NCI-H345 treated with DMSO at 0.1 percent for 48 hours (cell line): ENCODE results near the gene KLK14.

Experiments
- DNase-seq: peaks from one replicate; lab custom pipeline; 2025; ENCODE audit not compliant: unreplicated experiment; lab: John Stamatoyannopoulos, UW

Gene KLK14

GRCh38 chr19:51055866-51056265 is 26.8 kb downstream of the KLK14 start:
- no peak for DNase-seq

DNA sequence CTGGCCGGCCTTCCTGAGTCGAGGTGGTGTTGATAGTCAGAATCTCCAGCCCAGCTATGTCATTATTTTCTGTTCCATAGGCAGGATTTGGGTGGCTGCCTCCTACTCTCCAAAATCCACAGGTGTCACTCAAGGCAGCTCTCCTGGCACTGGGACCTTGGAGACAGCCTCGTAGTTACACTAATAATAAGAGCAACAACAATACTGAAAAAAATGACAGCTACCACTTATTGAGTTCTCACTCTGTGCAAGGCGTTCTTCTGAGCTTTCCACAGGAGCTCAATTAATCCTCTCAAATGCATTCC is 35.7 kb downstream of the KLK14 start:
- no peak for DNase-seq

- no peak for DNase-seq
These were observed 38.4 kb downstream of the KLK14 start for GRCh38 chr19:51044327-51044726.

- DNase-seq: no peak
These were observed 39.2 kb downstream of the KLK14 start for GRCh38 chr19:51043497-51043896.

DNA sequence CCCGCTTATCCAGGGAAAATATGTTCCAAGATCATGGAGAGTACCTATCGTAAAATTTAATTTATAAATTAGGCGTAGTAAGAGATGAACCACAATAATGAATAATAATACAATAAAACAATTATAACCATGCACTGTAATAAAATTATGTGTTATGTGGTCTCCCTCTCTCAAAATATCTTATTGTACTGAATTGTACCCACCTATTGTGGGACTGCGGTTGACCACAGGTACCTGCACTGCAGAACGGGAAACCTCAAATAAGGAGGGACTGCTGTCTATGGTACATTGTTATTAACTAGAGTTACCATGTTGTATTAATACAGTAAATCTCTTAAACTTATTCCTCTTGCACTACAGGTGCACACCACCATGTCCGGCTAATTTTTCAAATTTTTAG is 42.5 kb downstream of the KLK14 start:
- DNase-seq: no peak

- DNase-seq: no peak
These were observed 46.2 kb downstream of the KLK14 start for GRCh38 chr19:51036519-51036918.

DNA sequence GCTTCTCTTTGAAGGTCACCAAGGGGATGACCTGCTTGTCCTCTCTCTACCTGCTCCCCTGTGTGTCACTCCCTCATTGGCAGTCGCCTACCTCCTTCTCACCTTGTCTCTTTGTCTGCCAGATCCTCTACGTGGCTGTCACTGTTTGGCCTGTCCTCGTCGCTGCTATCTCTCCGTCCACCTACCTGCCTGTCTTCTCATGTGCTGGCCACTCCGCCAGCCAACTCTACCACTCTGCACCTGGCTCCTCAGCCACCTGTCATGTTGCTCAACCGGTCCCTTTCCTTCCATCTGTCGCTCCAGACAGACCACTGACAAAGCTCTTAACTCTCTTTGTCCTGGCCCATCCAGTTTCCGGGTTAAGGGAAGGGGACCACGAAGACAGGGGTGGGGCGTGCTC is 48.0 kb downstream of the KLK14 start, which contains the start of gene KLK12:
KLK12 (minus strand) TSS at position 299 of the 400 bp plus-strand sequence. CDS start 381 bp downstream, outside the sequence.
- DNase-seq: no peak

DNA sequence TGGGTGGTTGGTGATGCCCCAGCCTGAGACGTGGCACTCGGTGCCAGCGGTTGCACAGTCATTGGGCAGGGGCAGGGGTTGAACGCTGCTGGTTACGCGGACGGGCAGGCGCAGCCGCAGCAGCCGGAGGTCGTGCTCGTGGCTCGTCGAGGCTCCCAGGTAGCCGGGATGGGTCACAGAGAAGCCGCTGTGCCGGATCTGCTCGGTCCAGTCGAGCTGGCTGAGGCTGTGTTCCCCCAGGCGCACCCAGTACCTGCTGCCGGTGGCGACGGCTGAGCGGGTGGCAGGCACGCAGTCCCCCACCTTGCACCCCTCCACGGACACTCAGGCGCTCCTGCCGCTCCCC is 50.8 kb downstream of the KLK14 start:
- no peak for DNase-seq

DNA sequence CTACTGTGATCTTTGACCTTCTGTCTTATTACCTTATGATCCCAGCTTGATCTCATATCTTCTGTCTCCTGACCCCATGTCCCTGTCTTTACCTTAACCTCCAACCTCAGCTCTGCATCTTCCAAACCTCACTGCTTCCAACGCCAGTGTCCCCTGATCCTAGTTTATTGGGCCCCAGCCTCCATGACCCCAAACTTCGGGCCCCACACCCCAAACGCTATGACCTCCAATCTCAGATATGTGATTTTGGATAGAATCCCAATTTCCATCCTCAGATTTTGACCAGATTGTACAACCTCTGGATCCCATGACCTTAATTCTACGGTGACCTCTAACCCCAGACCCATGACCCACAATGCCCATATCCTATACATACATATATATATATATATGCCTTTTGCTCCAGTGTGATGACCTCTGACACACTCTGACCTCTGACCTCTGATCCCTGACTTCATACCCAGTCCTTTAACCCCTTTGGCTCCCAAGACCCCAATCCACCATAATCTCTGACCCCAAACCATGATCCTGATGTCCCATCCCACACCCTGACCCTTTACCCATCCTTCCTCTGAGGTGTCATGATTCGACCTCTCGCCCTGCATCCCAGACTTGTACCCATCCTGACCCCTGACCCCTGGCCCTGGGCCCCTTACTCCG is 51.3 kb downstream of the KLK14 start:
- DNase-seq: no peak

GRCh38 chr19:51030631-51031030 is 52.1 kb downstream of the KLK14 start:
- no peak for DNase-seq

GRCh38 chr19:51029718-51030117 is 53.0 kb downstream of the KLK14 start:
- no peak for DNase-seq
